T-helper 22 cell (primary cell): ENCODE data around the gene THRAP3.
"Not testable (repeated sequence)": the region's sequence is repeated elsewhere in the genome, so short reads cannot be mapped to it uniquely, and the experiment has no call there.

Experiments used
- DNase-seq: peaks from one replicate; pipeline ENCODE4 v3.0.0-alpha.2; 2020; ENCODE audit warnings: low read depth

THRAP3 gene

DNA sequence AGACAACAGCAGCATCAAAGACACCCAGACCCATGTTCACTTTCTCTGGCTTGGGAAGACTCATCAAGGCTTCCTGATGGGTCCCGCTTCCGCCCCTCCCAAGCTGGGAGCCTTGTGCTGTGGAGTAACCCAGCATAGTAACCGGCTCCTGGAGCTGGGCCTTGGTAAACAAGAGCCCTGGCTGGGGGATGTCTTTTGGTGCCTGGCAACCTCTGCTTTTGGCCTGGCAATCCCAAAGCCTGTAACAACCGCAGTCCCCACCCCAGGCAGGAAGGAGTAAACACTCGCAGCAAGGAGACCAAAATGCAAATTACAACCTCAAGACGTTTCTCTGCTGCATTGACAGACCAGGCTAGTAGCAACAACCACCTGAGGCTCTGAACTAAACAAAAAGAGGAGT is 16.9 kb upstream of the THRAP3 start:
- DNase-seq: no peak

DNA sequence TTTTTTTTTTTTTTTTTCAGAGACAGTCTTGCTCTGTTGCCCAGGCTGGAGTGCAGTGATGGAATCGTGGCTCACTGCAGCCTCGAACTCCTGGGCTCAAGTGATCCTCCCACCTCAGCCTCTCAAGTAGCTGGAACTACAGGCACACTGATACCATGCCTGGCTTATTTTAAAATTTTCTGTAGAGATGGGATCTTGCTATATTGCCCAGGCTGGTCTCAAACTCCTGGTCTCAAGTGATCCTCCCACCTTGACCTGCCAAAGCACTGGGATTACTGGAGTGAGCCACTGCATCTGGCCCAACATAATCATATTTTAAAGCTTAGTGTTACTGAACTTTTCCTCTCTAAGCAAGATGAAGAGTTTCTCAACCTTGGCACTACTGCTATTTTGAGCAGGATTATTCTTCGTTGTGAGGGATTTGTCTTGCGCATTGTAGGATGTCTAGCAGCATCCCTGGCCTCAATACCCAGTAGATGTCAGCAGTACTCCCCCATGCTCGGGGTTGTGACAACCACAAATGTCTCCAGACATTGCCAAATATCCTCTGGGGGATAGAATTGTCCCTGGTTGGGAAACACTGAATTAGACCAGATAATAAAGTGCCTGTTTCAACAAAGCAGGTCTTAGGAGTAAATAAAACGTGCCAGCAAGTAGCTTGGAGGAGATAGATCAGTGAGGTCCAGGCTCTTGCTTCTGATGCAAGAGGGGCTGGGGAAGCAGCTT is 15.1 kb upstream of the THRAP3 start:
- no peak for DNase-seq

DNA sequence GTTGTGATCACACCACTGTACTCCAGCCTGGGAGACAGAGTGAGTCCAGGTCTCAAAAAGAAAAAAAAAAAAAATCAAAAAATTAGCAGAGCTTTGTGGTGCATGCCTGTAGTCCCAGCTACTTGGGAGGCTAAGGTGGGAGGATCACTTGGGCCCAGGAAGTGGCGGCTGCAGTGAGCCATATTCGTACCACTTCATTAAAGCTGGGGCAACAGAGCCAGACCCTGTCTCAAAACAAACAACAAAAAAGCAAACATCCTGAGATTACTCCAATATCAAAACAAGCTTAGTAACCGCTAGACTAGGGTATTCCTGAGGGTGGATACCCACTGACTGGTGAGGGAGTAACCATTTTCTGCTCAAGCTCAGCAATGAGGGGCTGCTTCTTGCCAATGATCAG is 12.9 kb upstream of the THRAP3 start:
- DNase-seq: no peak

- DNase-seq: no peak
These were observed 12.4 kb upstream of the THRAP3 start for GRCh38 chr1:36211841-36212240.

- no peak for DNase-seq
These were observed 11.5 kb upstream of the THRAP3 start for GRCh38 chr1:36212782-36213181.

GRCh38 chr1:36217670-36218069 is 6.6 kb upstream of the THRAP3 start:
- no peak for DNase-seq

- DNase-seq: not testable (repeated sequence)
These were observed 2.3 kb upstream of the THRAP3 start for GRCh38 chr1:36221901-36222300.

GRCh38 chr1:36222481-36223380 is 1.5 kb upstream of the THRAP3 start:
- DNase-seq: no peak

- peak; percentile 8 for DNase-seq
These were observed 755 bp upstream of the THRAP3 start for GRCh38 chr1:36223381-36223995.

- DNase-seq: no peak
These were observed 467 bp downstream of the THRAP3 start for GRCh38 chr1:36224537-36225282.

- DNase-seq: no peak
These were observed 1.1 kb downstream of the THRAP3 start for GRCh38 chr1:36225283-36225899.

DNA sequence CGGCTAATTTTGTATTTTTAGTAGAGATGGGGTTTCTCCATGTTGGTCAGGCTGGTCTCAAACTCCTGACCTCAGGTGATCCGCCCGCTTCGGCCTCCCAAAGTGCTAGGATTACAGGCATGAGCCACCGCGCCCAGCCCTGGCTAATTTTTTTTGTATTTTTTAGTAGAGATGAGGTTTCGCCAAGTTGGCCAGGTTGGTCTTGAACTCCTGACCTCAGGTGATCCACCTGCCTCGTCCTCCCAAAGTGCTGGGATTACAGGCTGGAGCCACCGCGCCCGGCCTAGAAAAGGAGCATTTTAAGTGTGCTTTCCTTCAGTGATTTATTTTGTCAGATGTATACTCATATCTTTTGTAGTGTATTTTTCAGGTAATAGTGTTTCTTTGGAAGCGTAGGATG is 6.0 kb downstream of the THRAP3 start:
- not testable (repeated sequence) for DNase-seq

- no peak for DNase-seq
These were observed 6.9 kb downstream of the THRAP3 start for GRCh38 chr1:36231191-36231590.

DNA sequence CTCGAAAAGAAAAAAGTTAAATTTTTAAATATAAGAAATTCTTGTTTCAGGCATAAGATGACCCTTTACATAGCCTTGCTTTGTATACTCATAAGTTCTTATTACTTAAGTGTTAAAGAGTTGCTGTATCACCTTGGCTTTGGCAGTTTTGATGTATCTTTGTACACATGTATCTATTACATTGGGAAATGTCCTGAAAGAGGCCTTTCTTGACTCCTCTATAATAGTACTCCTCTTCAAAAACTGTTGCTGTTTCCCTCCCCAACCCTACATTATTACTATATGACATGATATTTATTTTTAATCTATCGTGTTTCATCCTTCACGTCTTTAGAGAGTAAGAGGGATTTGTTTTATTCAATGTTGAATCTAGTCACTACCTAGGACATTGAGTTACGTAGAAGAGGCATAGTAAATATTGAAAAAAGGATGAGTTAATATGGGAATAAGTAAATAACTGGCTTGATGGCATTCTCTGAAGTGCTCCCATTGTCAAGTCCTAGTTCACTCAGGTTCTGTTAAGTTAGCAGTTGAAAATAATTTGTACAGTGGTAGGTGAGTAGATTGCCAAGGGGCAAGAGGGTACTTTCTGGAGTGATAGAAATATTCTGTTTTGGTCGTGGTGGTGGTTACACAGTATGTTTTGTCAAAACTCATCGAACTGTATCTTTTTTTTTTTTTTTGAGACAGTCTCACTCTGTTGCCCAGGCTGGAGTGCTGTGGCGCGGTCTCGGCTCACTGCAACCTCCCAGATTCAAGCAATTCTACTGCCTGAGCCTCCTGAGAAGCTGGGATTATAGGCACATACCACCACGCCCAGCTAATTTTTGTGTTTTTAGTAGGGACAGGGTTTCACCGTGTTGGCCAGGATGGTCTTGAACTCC is 8.2 kb downstream of the THRAP3 start:
- DNase-seq: no peak

GRCh38 chr1:36236302-36236701 is 12.1 kb downstream of the THRAP3 start:
- DNase-seq: no peak

DNA sequence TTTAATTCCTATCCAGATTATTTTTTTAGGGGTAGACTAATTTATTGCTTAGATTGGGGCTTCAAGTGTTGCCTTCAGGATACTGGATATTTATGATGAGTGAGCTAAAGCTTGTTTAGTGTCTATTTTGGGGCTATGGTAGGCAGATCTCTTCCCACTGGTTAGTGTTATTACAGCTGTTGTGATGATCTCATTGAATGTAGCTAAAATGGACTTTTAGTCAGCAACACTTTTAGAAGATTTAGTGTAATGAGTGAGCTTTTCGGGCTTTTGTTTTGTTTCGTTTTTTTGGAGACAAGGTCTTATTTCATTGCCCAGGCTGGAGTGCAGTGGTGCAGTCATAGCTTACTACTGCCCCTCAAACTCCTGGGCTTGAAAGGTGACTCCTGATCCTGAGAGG is 14.2 kb downstream of the THRAP3 start:
- no peak for DNase-seq

- DNase-seq: no peak
These were observed 15.8 kb downstream of the THRAP3 start for GRCh38 chr1:36239941-36240637.

GRCh38 chr1:36247538-36247937 is 23.3 kb downstream of the THRAP3 start:
- DNase-seq: no peak

DNA sequence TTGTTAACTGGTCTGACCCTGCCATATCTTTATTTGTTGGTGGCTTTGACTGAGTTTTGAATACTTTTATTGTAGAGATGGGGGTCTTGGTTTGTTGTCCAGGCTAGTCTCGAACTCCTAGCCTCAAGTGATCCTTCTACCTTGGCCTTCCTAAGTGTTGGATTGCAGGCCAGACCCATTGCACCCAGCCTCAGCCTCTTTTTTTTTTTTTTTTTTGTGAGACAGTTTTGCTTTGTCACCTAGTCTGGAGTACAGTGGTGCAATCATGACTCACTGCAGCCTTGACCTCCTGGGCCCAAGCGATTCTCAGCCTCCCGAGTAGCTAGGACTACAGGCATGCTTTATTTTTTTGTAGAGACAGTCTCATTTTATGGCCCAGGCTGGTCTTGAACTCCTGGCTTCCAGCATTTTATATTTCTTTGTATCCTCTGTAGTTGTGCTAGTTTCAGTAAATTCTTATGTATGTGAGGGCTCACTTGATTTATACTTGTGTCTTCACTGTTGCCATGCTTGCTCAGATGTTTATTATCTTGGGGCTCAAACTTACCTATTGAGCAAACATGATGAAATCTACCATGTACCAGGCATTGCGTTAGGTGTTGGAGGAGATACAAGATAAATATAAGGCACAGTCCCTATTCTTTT is 24.1 kb downstream of the THRAP3 start:
- no peak for DNase-seq
